GF-D8 (cell line): ENCODE data around the gene MEOX2.

Experiments used
- DNase-seq: peaks from one replicate; lab custom pipeline; 2025; lab: John Stamatoyannopoulos, UW

MEOX2 gene

GRCh38 chr7:15681186-15681585 lies 5.3 kb downstream of the MEOX2 start:
- no peak for DNase-seq

DNA sequence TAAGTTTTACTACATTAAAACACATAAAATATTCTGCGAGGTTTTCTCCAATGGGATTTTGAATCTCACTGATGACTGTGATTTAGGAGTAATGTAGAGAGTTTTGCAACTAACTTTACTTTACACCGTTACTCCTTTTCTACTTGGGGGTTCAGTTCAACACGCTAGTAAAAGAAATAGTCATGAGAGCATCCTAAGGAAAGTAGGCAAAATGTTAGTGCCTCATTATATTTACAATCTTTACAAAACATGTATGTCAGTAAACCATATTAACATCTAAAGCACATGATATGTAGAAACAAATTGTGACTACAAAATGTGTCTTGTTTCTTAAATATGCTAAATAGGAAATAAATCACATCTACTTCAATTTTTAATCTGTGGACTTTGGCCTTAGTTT lies 6.0 kb downstream of the MEOX2 start:
- DNase-seq, result no peak

GRCh38 chr7:15679306-15679705 lies 7.2 kb downstream of the MEOX2 start:
- no peak for DNase-seq

- DNase-seq, result no peak
Observed at GRCh38 chr7:15678653-15679052, 7.8 kb downstream of the MEOX2 start.

DNA sequence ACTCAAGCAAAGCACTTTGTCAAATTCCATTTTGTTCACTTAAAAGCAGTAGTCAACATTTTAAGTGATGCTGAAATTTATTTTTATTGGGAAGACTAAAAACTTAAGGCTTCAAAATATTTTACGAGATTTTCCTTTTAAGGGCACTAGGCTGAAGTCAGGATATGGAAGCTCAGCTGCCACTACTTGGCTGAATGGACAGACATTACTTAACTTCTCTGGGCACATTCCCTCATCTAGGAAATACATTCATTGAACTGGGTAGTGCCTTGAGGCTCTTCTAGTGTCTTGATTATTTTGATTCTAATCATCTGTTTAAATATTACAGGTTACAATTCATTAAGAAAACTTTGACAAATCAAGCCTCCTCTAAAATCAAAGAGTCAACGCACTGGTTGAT lies 11.1 kb downstream of the MEOX2 start:
- DNase-seq, result no peak

- no peak for DNase-seq
Observed at GRCh38 chr7:15674586-15674985, 11.9 kb downstream of the MEOX2 start.

DNA sequence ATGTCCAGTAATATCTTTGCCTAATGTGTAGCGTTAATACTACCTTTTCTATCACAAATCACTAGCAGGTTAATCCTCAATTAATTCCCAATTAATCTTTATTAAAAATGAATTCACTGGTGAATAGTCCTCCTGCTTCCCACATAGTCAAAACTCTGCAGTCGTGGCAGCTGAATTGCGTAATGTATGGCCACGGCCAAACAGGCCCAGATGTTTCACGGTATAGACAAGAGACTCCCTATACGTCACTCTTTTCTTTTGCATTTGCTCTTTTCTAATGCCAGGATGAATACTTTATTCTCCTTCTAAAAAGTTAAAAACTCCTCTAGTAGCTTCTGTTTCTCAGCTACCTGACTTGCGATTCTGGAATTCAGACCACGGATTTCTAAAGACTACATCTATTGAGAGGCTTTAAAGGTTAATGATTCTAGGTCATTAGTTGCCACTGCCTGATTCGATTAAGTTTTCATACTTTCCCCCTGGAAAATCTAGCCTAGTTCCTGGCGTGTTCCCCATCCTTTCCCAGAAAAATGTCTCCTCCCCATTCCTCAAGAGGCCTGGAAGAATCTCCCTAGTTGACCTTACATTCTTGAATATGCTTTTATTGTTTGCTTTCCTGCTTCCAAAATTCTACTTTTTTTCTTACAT lies 16.9 kb downstream of the MEOX2 start:
- no peak for DNase-seq

GRCh38 chr7:15667991-15668390 lies 18.5 kb downstream of the MEOX2 start:
- DNase-seq, result no peak

- DNase-seq, result no peak
Observed at GRCh38 chr7:15662451-15662850, 24.0 kb downstream of the MEOX2 start.

- no peak for DNase-seq
Observed at GRCh38 chr7:15658247-15658646, 28.2 kb downstream of the MEOX2 start.

DNA sequence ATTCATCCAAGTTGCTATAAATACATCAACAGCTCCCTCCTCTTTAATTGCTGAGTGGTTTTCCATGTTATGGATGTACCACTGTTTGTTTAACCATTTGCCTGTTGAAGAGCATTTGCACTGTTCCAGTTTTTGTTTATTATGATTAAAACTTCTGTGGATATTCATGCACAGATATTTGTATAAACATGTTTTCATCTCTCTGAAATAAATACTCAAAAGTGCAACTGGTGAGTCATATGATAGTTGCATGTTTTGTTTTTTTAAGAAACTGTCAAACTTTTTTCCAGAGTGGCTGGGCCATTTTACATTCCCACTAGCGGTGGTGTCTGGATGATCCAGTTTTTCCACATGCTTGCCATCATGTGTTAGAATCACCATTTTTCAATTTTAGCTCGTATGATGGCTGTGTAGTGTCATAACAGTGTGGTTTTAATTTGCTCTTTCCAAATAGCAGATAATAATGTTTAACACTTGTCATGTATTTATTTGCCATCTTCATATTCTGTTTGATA lies 33.6 kb downstream of the MEOX2 start:
- no peak for DNase-seq

- no peak for DNase-seq
Observed at GRCh38 chr7:15651693-15652092, 34.8 kb downstream of the MEOX2 start.

DNA sequence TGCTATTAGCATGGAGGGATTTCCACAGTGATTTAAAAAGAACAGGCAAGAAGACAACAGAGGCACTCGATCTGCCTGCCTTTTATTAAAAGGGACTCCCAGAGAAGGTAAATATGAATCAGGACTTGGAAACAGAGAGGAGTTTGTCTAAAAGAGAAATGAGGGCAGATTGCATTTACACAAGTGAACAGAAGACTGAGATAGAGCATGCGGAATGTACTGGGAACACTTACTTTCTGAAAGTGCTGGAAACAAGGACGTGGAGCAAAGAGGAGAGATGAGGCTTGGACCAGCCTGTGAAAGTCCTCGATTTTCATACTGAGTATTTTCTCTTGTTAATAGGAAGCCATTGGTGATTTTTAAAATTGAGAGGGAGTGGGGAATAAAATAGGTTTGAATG lies 35.7 kb downstream of the MEOX2 start:
- DNase-seq, result no peak

GRCh38 chr7:15648461-15648961 lies 38.0 kb downstream of the MEOX2 start:
- no peak for DNase-seq

GRCh38 chr7:15647309-15647708 lies 39.2 kb downstream of the MEOX2 start:
- DNase-seq, result no peak

GRCh38 chr7:15643000-15643705 lies 43.3 kb downstream of the MEOX2 start:
- no peak for DNase-seq

DNA sequence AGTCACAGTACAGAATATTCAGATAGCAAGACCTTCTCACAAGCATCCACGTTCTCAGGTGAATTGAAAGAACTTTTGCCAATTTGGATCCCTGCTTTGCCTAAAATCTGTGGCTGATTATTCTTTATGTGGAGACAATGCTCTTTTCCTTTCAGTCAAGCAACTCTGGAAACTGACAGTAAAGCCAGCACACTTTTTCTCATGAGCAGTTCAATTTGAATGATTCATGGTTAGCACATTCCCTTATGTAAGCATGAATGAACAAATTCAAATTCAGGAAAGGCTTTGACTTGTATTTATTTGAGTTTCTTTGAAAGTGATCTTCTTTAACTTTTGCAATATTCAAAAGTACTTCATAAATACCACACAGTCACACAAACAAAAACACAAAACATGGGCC lies 57.6 kb downstream of the MEOX2 start:
- DNase-seq, result no peak

DNA sequence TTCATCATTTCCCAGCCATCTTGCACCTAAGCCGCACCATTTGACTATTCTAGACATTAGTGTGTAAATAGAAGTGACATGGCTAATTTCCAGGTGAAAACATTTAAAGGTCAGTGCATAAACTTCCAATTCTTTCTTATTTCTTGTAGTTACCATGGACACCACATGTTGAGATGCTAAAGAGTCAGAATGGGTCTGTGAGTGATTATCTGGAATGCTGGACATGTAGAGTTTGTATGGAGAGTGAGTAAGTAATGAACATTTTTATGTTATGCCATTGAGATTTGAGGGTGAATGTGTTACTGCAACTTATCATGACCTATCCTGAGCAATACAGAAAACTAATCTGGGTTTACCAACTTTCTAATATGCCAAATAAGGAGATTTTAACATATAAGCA lies 60.4 kb downstream of the MEOX2 start:
- DNase-seq, result no peak

DNA sequence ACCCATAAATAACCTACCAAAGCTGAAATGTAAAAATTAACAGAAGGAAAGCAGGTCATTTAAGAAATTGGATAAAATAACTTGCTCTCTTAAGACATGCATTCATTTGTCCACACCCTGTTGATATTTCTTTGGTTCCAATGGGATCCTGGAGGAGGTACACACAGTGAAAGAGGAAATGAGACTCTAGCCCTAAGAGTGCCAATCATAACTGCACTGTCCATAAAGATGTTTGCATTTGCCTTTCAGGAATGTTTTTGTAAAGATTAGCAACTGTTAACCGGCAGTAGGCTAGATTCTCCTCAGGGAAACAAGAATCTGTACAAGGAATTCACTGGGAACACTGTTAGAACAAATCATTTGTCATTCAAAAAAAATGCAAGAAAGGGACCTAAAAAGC lies 61.0 kb downstream of the MEOX2 start:
- DNase-seq, result no peak

DNA sequence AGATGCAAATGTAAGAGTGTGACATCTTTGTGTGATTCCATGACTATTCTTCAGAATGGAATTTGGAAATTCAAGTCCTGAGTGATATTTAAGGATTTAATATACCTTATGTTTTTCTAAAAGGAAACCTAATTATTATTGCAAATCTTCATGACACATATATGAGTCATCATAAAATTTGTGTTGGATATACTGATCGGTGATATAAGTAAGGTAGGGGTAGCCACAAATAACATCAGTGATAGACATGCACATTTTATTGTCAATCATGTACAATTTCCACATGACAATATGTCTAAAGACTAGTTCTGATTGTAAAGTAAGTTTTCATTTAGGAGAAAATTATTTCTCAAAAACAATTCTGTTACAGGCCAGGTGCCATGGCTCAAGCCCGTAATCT lies 65.0 kb downstream of the MEOX2 start:
- DNase-seq, result no peak

GRCh38 chr7:15620491-15621185 lies 65.8 kb downstream of the MEOX2 start:
- no peak for DNase-seq

- DNase-seq, result no peak
Observed at GRCh38 chr7:15618275-15618674, 68.2 kb downstream of the MEOX2 start.

DNA sequence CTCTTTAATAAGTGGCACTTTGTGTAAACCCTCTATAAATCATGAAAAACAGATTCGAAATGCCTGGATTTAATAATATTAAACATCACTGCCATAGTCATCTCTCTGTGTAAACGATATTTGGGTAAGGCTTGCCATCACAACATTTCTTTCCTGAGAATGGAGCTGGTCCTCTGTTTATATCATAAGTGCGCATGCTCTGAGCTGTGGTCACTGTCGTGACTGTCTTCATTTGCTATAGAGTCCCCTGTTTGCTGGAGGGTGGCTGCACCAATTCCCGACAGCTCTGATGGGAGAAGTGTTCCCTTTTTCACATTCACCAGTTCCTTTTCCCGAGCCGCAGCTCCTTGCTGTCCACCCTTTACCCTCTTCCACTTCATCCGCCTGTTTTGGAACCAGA lies 74.3 kb downstream of the MEOX2 start:
- DNase-seq, result no peak
